ENCODE data around the gene CDH2.
A peak's percentile ranks its signal among the peaks of the same experiment; 100 is the strongest.

CDH2 gene

DNA sequence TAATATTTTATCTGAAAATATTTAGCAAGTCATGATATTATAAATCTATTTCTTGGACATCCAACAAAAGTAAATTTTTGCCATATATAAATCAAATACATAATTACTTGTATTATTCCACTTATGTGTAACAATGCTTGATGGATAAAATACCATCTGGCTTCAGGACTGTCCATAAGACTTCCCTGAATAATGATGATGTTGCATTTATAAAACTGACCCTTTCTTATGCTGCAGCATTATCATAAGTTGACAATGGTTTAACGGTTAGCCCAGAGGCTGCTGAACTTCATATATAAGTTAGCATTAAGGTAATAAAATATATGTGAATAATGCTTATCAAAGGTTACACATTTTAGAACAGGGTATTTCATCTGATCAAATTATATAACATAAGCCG, 95.4 kb downstream of the CDH2 start:
- no peak for DNase-seq

DNA sequence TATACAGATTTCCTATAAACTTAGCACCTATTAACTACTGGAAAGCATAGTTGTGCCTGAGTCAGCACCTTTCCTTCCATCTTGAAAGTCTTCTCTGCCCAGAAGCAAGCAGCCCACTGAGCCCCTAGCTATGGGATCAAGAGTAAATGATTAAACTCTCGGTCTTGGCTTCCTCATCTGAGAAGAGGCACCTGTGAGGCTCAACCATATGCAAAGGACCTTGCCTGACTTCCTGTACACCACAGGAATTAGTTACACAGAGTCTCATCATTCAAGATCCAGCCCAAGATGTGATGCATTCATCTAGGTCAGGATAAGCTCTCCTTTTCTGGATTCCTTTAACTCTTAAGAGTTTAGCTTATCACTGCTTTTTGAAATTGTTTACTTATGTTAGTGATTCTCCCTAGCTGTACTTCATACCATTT, 96.0 kb downstream of the CDH2 start:
- no peak for DNase-seq

DNA sequence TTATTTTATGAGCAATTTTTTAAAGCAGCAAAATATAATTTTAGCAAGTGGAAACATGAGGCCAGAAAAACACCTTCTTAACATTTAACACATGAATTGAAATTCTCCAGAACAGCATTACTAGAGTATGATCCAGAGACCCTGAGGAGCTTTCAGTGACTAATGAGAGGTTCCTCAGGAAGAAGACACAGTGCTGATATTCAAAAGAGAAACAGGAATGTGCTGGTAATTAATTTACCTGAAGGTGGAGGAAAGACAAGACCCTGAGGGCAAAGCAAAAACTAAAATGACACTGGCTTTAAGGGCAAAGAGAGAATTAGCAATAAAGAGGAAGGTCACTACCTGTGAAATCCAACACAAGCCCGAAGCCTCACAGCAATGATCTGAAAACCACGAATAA, 97.0 kb downstream of the CDH2 start:
- DNase-seq: no peak

DNA sequence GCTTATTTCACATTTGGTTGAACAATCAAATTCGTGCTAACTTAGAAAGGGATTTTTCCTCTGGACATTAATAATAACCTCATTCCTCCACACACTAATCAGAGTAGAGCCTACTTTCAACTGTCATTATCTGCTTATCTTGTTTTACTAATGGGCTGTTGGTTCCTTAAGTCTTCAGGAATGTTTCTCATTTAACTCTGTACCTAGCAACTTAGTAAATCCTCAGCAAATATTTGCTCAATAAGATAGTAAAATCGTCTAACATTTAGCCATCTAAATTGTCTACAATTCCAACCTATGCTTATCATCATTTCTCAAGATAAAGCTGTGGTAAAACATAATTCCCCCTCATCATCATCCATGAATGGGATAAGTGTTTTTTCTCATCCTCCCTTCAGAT, 98.1 kb downstream of the CDH2 start:
- no peak for DNase-seq

DNA sequence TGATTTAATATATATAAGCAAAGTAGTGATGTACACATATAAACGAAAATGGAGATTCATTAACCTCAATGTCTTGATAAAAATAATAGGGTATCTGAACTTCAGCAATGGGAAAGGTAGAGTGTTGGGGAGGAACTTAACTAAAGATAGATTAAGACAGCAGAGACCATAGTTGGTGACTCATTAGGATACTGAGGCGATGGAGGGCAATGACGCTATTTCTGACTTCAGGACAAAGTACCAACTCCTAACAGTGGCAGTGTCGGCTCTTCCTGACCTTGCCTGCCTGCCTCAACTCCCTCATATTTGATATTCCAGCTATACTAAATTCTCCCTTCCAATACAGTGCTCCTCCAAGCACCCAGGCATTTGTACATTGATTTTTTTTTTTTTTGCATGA, 98.6 kb downstream of the CDH2 start:
- DNase-seq: no peak

DNA sequence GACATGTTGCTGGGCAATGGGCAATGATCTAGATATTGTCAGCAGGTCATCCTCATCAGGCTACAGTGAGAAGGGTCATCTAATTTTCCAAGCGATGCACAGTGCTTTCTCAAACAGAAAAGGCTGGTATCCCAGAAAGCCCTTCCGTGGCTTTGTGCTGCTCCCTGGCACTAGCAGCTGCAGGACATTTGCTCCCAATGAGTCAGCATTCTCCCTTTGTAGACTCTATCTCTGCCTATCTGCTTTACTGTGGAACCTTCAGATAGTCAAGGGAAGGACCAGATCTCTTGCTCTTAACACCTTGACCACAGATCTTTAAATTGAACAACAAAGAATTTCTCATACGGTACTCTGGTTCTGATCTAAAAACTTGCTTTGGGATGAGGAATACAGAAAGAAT, 101.4 kb downstream of the CDH2 start:
- peak in 2 of 14 donors; percentile 28 to 40 for DNase-seq

DNA sequence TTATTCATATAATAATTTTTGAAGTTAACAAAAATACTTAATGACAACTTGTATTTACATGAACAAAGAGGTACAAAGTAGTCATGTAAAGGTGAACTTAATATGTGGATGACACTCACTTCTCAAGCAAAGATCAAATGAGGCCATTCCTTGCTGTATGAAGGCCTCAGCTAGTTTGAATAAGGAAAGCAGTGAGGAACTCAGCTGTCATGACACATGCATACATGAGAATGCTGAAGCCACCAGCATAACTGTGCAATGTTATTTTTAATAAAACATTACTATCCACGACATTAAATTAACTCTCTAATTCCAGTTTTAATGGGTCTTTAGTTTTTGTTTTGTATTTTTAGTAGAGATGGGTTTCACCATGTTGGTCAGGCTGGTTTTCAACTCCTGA, 102.9 kb downstream of the CDH2 start:
- DNase-seq: no peak

DNA sequence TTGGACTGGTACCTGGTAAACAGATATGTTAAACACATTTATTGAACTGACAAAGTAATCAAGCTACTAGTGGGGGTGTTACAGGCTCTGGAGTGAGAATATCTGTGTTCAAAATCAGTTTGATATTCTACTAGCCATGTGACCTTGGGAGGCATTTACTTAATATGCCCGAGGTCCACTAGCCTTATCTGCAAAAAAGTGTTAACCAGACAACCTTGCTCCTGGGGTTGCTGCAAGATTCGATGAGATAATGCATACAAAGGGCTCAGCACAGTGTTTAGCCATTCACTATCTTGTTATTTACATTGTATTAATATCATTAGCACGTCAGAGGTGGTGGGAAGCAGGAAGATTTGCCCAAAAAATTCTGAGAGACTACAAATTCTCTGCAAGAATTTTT, 103.3 kb downstream of the CDH2 start:
- DNase-seq: no peak

DNA sequence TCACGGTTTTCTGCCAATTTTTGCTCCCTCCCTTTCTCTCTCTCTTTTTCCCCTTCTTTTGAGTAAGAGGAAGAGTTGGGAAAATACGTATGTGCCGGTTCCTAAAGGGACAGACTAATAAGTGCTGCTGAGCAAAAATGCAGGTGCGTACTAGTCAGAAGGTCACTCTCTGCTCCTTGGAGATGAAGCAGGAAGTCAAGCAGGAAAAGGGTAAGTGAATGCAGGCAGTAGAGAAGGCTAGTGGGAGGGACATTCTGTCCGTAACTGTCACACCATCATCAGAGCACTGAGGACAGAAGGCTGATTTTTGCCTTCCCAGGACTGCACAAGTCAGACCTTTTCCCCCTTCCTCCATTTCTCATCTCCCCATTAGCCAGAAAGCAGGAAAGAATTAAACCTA, 105.7 kb downstream of the CDH2 start:
- no peak for DNase-seq

DNA sequence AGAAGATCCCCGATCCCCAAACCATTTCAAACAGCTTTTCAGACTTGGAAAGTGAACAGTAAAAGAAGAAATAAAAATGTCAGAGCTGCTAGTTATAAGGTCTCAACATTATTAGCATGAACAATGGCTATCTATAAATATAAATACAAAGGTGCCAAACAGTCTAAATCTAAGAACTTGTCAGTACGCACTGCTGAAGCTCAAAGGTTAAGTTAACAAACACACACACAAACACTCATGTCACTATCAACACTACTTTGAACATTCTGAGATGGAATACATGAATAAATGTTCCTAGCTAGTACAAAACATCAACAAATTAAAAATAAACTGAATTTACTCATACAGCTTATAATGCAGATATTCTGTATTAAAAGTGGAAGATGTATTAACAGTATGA, 108.7 kb downstream of the CDH2 start:
- DNase-seq: no peak

DNA sequence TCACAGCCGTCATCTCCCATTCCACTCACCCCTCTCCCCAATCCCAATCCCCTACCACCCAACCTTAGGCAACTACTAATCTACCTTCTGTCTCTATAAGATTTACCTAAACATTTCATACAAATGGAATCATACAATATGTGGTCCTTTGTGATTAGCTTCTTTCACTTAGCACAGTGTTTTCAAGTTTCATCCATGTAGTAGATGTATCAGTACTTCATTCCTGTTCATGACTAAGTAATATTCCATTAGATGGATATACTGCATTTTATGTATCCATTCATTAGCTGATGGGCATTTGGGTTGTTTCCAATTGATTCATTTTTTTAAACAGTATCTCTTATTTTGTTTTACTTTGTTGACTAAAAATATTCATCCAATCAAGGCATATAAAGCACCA, 109.6 kb downstream of the CDH2 start:
- DNase-seq: no peak

DNA sequence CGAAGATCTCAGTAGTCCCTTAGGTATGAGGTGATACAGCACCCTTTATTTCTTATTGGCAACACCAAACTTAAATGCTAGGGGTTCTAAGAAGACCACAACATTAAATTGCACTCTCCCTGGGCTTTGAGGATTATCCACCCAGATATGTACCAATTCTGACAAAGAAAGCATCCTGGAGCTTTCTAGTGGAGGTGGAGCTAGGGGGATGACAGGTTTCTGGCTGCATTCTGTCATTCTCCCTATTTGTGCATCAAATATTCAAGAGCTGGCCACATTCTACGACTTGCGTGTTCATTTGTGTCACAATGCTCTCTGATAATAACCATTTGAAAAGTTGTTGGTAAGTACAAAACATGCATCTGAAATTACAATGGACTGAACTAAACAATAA, 111.1 kb downstream of the CDH2 start:
- no peak for DNase-seq

DNA sequence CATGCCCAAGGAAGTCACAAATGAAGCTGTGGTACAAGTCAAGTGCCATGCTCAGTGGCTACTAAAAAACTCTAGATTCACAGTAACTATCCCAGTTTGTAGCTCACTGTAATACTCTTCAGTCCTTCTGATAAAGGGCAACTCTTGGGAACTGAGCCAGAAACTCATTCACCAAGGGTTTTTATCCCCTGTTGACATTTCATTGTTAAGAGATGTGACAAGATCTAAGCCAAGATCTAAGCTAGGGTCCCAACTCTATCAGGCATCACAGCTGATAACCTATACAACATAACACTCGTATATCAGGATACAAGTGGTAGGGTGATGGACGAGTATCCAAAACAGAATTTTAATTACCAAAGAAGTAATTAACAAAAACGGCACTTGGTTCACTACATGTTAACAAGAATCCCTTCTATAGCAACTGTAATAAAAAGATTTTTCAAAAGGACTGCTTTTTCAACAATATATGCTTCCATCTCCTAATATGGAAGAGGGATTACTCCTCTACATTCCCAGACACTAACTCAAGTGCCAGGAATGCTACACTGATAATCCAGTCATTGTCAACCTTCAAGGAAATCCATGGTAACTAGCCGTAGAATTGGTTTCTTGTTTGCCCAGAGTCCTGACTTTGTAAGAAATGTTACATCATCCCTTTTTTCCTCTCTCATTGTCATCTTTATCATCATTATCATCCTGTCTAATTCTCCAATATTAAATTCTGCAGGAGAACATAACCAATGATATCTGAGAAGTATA, 111.7 kb downstream of the CDH2 start:
- DNase-seq: no peak

DNA sequence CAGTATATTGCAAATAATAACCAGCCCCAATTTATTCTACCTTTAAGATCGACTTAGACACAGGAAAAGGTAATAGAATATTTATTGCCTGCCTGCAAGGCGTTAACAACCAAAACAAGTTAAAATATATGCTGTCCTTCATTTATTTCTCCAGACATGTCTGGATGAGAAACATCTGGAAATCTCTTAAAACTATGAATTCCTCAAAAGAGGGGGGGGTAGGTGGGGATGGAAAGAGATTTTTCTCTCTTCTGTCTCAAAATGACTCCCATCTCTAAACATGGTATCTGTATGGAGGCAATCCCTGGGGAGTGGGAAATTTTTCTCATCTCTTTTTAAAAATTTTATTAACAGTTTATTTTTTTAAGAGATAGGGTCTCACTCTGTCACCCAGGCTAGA, 113.0 kb downstream of the CDH2 start:
- DNase-seq: no peak

DNA sequence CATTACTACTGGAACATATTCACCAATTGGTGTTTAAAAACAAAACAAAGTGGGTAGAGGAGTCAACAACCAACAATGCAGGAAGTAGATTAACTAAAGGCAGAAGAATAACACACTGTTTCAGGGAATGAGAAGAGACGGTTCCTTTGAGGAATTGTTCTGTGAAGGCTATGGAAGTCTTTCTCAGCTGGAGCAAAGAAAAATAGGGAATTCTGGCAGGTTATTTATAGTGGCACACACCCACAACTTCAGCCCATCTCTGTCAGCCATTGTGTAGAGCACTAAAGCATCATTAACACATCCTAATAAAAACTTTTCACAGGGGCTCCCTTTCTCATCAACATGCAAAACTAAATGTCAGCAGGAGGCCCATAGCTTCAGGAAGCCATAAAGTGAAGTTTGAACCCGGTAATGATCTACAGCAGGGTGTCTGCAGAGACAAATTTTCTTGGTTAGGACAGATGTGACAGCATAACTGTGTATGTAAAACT, 113.6 kb downstream of the CDH2 start:
- DNase-seq: no peak

DNA sequence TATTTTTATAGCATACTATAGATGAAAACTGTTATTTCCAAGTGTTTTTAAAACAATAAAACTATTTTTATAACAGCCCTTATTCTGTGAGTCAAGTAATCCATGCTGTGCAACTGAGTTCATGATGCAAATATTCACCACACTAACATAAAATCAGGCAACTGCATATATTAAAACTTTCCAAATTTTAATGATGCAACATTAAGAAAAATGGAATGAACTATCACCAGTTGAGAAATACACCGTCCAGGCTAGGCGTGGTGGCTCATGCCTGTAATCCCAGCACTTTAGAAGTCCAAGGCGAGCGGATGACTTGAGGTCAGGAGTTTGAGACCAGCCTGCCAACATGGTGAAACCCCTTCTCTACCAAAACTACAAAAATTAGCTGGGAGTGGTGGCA, 114.5 kb downstream of the CDH2 start:
- no peak for DNase-seq

DNA sequence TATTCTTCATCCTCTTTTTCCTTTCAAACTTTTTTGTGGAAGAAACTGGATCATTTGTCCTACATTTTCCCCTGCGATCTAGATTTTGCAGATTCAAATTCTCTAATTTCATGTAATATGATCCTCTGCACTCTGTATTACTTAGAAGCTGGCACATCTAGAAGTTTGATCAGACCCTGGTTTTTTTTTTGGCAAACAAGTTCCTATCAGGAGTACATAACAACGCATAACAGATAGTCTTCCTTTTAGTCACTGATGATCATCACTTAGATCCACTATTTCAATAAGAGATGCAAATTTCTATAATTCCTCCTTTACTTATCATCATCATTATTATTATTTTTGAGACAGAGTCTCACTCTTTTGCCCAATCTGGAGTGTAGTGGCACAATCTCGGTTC, 117.1 kb downstream of the CDH2 start:
- no peak for DNase-seq

DNA sequence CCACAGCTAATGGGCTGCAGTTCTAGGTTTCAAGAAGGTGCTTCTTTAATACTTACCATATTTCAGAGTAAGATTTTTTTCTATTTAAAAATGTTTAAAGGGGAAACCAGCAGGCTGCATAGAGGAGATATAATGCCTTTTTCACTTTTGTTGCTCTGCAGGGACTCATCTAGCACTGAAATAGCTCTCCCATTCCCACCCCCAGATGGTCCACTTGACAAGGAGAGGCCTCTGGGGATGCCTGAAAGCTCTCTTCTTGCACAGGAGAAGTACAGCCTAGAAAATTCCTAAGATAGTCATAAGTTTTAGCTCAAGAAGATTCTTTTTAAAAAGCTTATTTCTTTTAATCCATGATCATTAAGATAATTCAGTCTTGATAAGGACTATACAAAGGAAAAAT, 126.4 kb downstream of the CDH2 start:
- no peak for DNase-seq

DNA sequence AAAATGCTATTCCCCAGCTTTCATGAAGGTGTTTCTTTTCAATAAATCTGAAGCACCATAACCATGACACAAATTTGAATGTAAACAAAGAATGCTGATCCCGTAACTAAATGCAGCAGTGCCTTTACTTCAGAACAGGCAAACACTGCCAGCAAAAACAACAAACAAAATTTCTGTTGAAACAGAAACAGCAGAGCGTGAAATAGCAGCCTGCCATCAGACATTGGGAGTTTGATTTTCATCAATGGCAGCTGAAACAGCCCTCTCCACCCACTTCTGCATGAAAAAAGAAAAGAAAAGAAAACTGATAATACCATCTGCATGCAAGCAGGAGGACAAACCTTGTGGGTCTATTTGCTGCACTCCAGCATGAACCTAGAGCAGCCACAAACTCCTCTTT, 128.3 kb downstream of the CDH2 start:
- DNase-seq: no peak

DNA sequence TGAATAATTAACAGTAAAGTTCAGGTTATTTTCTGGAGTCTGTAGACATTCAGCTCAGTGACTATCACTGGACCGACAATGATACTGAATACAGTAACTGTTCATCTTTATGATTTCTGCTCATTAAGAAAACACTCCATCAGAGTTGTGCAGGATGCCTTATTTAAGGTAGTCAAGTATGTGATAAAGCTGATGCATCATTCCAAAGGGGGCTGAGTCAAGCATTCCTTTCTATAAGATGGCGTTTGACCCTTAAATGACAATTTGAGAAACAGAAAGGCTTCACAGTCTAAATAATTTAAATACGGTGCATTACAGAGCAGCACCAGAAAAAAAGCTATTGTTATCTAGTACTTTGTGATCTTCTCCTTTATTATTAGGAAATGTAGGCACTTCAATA, 131.1 kb downstream of the CDH2 start:
- DNase-seq: no peak

DNA sequence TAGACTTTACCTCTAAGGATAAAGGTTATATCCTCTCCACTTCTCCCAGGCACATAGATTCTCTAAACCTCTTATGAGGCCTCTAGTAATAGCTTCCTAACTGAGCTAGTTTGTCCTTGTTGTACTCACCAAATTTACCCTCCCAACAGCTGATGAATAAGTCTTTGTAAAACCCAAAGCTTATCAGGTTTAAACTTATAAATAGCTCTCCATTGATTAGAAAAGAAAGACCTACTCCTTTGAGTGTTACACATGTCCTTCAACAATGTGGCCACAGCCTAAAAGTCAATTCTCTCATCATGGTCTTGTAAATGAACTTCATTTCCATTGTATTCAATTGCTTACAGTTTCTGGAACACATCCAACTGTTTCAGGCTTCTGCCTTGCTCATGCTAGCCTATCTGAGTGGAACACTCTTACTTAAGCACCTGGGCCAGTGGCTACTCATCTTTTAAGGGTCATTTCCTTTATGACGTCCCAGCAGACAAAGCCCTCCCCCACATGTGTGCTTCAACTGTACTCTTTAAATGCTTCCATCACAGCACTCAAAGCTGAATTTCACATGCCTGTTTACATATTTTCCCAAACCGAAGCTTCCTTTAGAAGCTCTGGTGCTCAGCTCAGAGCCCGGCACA, 131.6 kb downstream of the CDH2 start:
- DNase-seq: peak in 1 of 14 donors; percentile 40

DNA sequence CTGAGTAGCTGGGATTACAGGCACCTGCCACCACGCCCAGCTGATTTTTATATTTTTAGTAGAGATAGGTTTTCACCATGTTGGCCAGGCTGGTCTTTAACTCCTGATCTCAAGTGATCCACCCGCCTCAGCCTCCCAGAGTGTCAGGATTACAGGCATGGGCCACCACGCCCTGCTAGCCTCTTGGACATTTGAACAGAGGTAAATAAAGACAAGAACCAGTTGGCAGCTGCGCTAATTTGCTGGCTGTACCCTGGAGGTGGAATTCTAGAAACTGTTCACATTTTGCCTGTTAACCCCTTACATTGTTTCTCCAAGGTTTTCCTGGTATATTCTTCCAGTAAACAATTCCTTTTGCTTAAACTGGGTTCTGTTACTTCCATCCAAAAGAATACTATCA, 132.9 kb downstream of the CDH2 start:
- DNase-seq: no peak

DNA sequence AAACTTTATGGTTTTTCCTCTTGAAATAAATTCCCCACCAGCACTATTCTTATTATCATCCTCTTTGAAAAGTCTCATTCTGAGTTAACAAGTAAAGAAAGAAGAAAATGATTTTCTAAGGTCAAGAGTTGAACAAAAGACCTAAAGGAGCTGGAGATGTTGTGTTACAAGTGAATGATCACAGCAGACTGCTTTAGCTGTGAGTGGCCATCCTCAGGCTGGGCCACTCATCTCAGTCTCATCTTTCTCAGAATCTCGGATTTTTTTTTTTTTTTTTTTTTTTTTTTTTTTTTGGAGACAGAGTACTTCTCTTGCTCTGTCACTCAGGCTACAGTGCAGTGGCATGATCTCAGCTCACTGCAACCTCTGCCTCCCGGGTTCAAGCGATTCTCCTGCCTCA, 133.3 kb downstream of the CDH2 start:
- no peak for DNase-seq

DNA sequence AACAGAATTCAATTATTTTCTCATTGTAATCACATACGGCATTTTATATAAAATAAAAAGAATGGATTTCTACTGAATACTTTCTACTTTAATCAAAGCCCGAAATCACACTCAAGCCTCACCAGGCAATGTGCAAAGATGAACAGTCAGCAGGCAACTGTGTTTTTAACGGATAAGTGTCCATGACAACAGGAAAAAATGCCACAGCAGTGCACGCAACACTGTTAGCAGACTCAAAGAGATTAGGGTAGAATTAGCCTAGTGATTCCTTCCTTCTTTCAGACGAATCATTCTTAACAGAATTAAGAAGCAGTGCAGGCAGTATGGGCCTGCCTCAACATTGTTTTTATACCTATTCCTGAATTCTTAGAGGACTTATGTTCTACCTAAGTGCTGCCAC, 135.6 kb downstream of the CDH2 start:
- DNase-seq: peak in 1 of 14 donors; percentile 26

DNA sequence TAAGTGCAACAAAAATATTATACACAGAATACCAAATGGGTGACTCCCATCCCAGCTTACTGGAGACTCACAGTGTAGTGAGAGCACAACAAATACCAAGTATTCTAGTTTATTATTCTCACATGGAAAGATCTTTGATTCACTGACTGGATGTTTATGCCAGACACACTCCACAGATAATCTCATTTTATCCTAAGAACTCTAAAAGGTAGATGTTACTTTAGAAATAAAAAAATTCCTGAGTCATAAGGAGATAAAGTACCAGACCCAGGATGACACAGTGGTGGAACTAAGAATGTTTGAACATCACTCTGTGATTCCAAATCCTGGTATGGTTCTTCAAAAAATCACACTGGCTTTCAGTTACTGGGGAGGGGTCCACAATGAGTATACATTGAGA, 136.2 kb downstream of the CDH2 start:
- DNase-seq: no peak
